GM18499 (cell line): ENCODE data around the gene PORCN.
"Not testable (repeated sequence)": the region's sequence is repeated elsewhere in the genome, so short reads cannot be mapped to it uniquely, and the experiment has no call there.

Experiments
- ATAC-seq: cut with Tn5 transposase; IDR thresholded peaks from one replicate; pipeline ENCODE4 v1.9.1; 2021; ENCODE audit warnings: moderate number of reproducible peaks; ENCODE audit not compliant: insufficient read depth, unreplicated experiment

PORCN gene

GRCh38 chrX:48538641-48539344 lies 30.0 kb downstream of the PORCN start:
- ATAC-seq = no peak

GRCh38 chrX:48539345-48540027 lies 30.7 kb downstream of the PORCN start, which contains the start of gene TBC1D25:
TSS of gene TBC1D25 (plus strand) at chrX:48539714. CDS start at chrX:48539798, 84 bp downstream.
- peak; percentile 44 for ATAC-seq

- no peak for ATAC-seq
These were observed 31.2 kb downstream of the PORCN start for GRCh38 chrX:48540028-48540375.

GRCh38 chrX:48540480-48540879 lies 31.7 kb downstream of the PORCN start:
- no peak for ATAC-seq

DNA sequence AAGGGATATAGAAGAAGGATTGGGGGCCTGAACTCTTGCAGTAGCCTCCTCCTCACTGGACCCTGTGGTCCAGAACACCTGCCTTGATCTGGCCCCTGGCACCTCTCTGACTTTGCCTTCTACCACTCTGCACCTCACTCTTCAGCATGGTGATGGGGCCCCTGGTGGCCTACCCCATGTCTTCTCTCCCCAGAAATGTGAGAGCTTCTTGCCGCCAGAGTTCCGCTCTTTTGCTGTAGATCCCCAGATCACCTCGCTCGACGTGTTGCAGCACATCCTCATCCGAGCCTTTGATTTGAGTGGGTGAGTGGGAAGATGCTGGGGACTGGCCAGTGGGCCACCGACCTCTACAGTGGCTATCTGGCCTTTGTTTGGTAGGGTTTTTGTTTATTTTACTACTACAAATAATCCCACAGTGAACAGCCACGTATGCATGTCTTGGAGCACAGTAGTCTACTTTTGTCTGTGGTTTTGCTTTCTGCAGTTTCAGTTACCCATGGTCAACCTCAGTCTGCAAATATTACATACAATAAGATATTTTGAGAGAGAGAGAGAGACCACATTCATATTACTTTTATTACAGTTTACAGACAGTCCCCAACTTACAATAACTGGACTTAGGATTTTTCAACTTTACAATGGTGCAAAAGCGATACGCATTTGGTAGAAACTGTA lies 32.5 kb downstream of the PORCN start:
- no peak for ATAC-seq

GRCh38 chrX:48548871-48549270 lies 40.1 kb downstream of the PORCN start:
- no peak for ATAC-seq

- ATAC-seq = not testable (repeated sequence)
These were observed 47.0 kb downstream of the PORCN start for GRCh38 chrX:48555731-48556325.

DNA sequence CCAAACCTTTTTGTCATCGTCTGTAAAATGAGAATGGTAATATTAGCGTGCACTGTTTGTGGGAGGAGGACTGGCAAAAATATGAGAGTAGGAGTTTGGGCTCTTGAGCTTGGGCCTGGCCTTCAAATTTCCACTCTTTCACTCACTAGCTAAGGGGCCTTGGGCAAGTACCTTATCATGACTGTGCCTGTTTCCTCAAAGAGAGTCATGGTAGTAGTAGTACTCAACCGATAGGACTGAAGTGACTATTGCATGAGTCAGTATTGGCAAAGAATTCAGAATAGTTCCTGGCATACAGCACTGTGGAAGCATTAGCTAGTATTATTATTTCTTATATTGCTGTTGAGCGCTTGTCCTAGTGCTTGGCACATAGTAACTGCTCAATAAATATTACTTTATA lies 49.5 kb downstream of the PORCN start:
- no peak for ATAC-seq

DNA sequence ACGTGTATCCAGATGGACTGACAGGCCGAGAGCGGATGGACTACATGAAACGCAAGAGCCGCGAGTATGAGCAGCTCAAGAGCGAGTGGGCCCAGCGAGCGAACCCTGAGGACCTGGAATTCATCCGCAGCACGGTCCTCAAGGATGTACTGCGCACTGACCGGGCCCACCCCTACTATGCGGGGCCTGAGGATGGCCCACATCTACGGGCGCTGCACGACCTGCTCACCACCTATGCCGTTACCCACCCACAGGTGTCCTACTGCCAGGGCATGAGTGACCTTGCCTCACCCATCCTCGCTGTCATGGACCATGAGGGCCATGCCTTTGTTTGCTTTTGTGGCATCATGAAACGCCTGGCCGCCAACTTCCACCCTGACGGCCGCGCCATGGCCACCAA lies 50.8 kb downstream of the PORCN start:
- ATAC-seq = no peak

DNA sequence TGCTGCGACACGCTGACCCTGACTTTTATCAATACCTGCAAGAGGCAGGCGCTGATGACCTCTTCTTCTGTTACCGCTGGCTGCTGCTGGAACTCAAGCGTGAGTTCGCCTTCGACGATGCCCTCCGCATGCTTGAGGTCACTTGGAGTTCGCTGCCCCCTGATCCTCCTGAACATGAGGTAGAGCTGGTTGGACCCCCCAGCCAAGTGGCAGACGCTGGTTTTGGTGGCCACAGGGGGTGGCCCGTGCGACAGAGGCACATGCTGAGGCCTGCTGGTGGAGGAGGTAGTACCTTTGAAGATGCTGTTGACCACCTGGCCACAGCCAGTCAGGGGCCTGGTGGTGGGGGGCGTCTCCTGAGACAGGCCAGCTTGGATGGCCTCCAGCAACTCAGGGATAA lies 51.3 kb downstream of the PORCN start:
- no peak for ATAC-seq

- ATAC-seq = no peak
These were observed 51.9 kb downstream of the PORCN start for GRCh38 chrX:48560681-48561080.

DNA sequence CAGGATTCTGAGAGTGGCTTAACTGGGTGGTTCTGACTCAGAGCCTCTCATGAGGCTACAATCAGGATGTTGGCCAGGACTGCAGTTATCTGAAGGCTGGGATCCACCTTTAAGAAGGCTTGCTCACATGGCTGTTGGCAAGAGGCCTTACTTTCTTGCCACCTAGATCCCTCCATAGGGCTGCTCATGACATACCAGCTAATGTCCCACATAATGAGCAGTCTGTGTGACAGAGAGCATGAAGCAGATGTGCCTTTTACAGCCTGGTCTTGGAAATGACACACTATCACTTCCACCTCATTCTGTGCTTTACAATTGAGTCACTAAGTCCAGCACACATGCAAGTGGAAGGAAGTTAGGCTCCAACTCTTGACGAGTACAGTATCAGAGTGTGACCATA lies 61.2 kb downstream of the PORCN start:
- ATAC-seq = peak; percentile 24
